ENCODE data around the gene SLC25A10.
A peak's percentile ranks its signal among the peaks of the same experiment; 100 is the strongest.

SLC25A10 gene

DNA sequence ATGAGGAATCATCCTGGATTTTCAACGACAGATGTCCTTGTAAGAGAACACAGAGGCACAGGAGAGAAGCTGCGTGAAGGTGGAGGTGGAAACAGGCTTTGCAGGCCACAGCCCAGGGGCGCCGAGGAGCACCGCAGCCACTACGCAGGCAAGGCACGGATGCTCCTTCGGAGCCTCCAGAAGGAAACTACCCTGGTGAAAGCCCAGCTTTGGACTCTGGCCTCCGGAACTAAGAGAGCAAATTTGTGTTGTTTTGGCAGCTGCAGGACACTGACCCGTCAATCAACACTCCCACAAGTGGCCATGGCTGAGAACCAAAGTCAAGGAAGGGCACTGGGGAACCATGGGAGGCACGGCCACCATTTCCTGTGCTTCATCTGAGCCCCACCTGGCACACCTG, 31.9 kb upstream of the SLC25A10 start:
- no peak for DNase-seq (ENCODE audit: low spot score)
- in situ Hi-C loops (cut with MboI; ENCODE audit: low sequenced_read_pairs, unreplicated experiment): no loop called here
- TF ChIP-seq, protein P1, sequence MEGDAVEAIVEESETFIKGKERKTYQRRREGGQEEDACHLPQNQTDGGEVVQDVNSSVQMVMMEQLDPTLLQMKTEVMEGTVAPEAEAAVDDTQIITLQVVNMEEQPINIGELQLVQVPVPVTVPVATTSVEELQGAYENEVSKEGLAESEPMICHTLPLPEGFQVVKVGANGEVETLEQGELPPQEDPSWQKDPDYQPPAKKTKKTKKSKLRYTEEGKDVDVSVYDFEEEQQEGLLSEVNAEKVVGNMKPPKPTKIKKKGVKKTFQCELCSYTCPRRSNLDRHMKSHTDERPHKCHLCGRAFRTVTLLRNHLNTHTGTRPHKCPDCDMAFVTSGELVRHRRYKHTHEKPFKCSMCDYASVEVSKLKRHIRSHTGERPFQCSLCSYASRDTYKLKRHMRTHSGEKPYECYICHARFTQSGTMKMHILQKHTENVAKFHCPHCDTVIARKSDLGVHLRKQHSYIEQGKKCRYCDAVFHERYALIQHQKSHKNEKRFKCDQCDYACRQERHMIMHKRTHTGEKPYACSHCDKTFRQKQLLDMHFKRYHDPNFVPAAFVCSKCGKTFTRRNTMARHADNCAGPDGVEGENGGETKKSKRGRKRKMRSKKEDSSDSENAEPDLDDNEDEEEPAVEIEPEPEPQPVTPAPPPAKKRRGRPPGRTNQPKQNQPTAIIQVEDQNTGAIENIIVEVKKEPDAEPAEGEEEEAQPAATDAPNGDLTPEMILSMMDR (IDR thresholded peaks at IDR 0.05; ENCODE audit: borderline replicate concordance, control extremely low read depth, extremely low read depth, insufficient read depth, missing control alignments): no peak

GRCh38 chr17:81681672-81682071, 30.4 kb upstream of the SLC25A10 start:
- DNase-seq (ENCODE audit: low spot score): no peak
- in situ Hi-C loops (cut with MboI; ENCODE audit: low sequenced_read_pairs, unreplicated experiment): no loop called here
- TF ChIP-seq, protein P1 (IDR thresholded peaks at IDR 0.05; ENCODE audit: borderline replicate concordance, control extremely low read depth, extremely low read depth, insufficient read depth, missing control alignments): no peak

DNA sequence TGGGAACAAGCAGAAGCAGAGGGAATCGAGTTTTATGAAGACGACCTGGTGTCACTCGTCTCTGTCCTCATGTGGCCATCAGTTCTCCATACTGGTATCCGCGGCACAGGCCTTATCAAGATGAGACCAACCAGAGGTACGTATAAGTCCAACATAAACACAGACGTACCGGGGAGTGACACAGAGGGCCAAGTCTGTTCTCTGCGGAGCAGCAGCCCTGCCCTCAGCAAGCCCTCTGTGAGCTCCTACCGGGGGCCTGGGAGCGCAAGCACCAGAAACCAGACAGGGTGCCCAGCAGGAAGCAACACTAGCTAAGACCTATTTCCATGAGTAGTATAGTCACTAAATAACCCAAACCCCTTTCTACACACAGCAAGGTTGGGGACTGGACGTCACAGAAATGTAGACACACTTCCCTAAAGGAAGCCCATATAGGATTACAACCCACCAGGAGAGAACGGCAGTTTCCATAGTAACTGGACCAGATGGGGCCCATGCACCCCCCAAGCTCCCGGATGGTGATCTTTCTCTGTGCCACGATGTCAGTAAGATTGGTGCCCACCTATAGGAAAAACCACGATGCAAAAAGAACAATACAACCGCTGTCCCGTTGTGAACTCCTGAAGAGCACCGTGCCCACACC, 29.4 kb upstream of the SLC25A10 start:
- in situ Hi-C loops (cut with MboI; ENCODE audit: low sequenced_read_pairs, unreplicated experiment): no loop called here
- TF ChIP-seq, protein P1 (IDR thresholded peaks at IDR 0.05; ENCODE audit: borderline replicate concordance, control extremely low read depth, extremely low read depth, insufficient read depth, missing control alignments): no peak
- no peak for DNase-seq (ENCODE audit: low spot score)

GRCh38 chr17:81683208-81683583, 28.9 kb upstream of the SLC25A10 start:
- TF ChIP-seq, protein P1 (IDR thresholded peaks at IDR 0.05; ENCODE audit: borderline replicate concordance, control extremely low read depth, extremely low read depth, insufficient read depth, missing control alignments): no peak
- DNase-seq (ENCODE audit: low spot score): no peak
- in situ Hi-C loops (cut with MboI; ENCODE audit: low sequenced_read_pairs, unreplicated experiment): no loop called here

GRCh38 chr17:81683584-81684441, 28.3 kb upstream of the SLC25A10 start, which contains the start of the genes ARL16 and HGS:
Gene ARL16 (minus strand): TSS chr17:81683797. CDS start chr17:81683753, 44 bp downstream.
Gene HGS (plus strand): TSS chr17:81684011. CDS start chr17:81684067, 56 bp downstream.
- TF ChIP-seq, protein P1 (IDR thresholded peaks at IDR 0.05; ENCODE audit: borderline replicate concordance, control extremely low read depth, extremely low read depth, insufficient read depth, missing control alignments): no peak
- in situ Hi-C loops (cut with MboI; ENCODE audit: low sequenced_read_pairs, unreplicated experiment): no loop called here
- peak; percentile 100 for DNase-seq (ENCODE audit: low spot score)

DNA sequence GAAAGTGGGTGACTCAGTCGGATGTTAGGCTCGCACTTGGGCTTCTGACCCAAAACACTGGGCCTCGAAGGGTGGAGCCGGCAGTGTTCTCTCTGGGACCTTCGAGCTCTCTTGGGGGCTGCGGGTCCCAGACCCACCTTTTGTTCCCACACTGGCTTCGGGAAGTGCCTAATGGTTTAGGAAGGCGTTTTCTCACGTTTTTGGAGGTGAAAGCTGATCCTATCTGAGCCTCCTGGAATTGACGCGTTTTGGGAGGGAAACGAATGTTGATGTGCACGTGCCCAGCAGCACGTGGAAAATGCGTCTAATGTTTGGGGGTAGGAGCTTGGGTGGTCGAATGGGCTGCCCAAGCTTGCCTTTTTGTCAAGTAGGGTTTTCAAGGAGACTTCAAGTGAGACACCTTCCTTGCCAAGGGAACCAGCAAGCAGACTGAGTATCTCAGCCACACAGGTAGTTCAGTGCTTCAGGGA, 27.6 kb upstream of the SLC25A10 start:
- DNase-seq (ENCODE audit: low spot score): no peak
- in situ Hi-C loops (cut with MboI; ENCODE audit: low sequenced_read_pairs, unreplicated experiment): no loop called here
- TF ChIP-seq, protein P1 (IDR thresholded peaks at IDR 0.05; ENCODE audit: borderline replicate concordance, control extremely low read depth, extremely low read depth, insufficient read depth, missing control alignments): no peak

Measured in GM13976 (cell line).